Hematopoietic multipotent progenitor cell (in vitro differentiated cells): ENCODE data around the gene MGME1. TPM values are rescaled to one million over a fixed set of nuclear protein-coding genes. Genes with fewer than 3 reads are reported as not detected.
"Not testable (repeated sequence)": the region's sequence is repeated elsewhere in the genome, so short reads cannot be mapped to it uniquely, and the experiment has no call there.

Experiments used
- DNase-seq, 3 donors: peaks; one replicate each; pipeline ENCODE4 v3.0.0-alpha.2; 2011 to 2015; ENCODE audit warnings: low read depth in 2 of 3, low spot score in 2 of 3
- small RNA-seq: library from RNA; depleted of rRNA; stranded (forward); fragments of <200 nt; gene quantifications from one replicate; pipeline ENCODE3, GENCODE V24; 2012
- total RNA-seq: library from RNA; depleted of rRNA; stranded (reverse); fragments of >200 nt; gene quantifications from one replicate; pipeline ENCODE4 v1.2.3, GENCODE V29; 2012

Gene MGME1
- total RNA-seq, 1 donor, result 11.8 TPM

GRCh38 chr20:18012901-18013300 is 44.1 kb downstream of the MGME1 start:
- no peak for DNase-seq

- DNase-seq, result no peak
Measured at GRCh38 chr20:18014411-18014810, 45.6 kb downstream of the MGME1 start.

- no peak for DNase-seq
Measured at GRCh38 chr20:18016772-18017171, 48.0 kb downstream of the MGME1 start.

- no peak for DNase-seq
Measured at GRCh38 chr20:18018100-18018499, 49.3 kb downstream of the MGME1 start.

DNA sequence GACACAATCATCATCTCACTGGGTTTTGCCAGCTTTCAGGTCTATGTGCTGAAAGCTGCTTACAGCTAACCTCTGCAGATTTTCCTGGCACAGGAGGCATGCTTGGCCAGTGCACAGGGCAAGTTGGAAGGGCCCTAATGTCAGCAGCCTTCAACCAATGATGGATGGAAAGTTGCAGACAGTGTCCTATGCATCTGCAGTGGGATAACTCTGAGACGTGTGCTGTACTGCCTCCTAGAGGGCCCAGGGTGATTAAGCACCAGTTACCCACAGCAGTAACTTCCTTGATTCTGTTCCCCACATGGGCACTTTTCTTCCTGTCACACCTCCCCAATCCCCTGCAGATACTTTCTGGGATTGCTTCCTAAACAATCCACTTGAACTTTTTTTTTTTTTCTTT is 50.2 kb downstream of the MGME1 start:
- DNase-seq, result peak in 2 of 3 donors; percentile 14 to 51

DNA sequence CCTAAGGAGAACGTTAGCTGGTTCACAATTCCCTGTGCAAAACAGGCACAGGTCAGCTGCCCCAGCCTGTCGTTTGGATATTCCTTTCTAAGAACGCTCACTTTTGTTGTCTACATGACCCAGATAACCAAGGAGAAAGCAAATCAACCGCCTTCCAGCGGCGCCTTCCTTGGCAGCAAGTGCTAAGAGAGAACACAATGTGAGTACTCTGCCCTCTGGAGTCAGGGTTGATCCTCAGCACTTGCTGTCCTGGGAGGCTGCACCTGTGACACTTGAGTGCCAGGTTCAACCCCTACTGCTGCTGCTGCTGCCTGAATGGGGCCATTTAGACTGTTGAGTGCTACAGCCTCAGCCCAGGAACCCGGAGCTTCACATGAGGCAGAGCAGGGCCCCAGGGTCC is 52.1 kb downstream of the MGME1 start:
- DNase-seq, result no peak

- DNase-seq, result no peak
Measured at GRCh38 chr20:18024606-18025127, 55.8 kb downstream of the MGME1 start.

DNA sequence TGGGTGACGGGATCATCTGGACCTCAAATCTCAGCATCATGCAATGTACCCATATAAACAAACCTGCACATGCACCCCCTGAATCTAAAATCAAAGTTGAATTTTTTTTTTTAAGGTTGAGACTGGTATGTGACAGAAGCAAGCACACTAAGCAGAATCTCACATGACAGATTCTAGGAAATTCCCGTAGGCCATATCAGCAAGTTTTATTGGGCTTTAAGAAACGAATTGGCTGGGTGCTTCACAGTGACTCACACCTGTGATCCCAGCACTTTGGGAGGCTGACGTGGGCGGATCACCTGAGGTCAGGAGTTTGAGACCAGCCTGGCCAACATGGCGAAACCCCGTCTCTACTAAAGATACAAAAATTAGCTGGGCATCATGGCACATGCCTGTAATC is 58.2 kb downstream of the MGME1 start:
- not testable (repeated sequence) for DNase-seq

DNA sequence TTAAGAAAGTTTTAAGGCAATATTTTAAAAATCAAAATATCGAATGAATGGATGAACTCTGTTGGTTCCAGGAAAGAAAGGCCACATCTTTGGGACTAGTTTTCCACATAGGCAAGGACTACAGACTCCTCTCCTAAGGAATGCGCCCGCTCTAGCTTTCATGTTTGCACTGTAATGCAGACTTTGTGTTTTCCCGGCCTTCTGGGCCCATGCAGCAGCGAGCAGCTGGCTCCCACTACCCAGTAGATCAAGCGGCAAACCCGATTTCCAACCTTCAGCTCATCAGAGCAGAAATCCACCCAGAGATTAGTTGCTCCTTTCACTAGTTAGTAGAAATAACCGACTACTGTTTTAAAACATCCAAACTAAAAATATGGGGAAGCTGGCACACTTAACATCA is 61.2 kb downstream of the MGME1 start:
- no peak for DNase-seq

DNA sequence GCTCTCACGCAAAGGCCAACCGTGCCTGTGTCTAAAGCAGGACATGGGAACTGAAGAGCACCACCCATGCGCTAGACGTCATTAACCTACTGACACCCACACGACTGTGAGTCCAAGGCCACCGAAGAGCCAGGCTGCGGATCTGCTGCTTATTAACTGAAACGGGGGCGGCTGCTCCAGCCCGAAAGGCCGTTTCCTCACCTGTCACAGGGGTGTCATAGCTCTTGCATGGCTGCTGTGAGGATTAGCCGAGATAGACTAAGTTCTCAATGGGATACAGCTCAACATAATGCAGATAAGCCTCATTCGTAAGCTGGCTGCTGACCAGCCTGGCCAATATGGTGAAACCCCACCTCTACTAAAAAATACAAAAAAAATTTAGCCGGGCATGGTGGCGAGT is 62.2 kb downstream of the MGME1 start:
- no peak for DNase-seq

DNA sequence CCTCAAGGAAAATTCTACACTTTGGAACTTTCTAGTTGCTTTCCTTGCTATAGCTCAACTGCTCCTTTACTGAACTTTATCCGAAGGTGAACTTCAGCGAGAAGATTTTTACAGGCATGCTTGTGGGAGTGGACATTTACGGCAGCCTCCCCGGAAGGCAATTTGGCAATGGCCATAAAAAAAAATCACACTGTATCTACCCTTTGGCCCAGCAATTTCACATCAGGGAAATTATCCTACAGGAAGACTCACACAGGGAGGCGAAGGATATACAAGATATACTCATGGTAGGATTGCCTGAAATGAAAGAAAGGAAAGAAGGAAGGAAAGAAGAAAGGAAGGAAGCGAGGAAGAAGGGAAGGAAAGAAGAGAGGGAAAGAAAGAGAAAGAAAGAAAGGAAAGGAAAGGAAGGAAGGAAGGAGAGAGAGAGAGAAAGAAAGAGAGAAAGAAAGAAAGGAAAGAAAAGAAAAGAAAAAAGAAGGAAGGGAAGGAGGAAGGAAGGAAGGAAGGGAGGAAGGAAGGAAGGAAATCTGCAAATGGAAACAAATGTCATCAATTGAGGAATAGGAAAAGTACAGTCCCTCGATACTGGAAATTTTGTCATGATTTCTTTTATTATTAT is 63.2 kb downstream of the MGME1 start:
- no peak for DNase-seq

DNA sequence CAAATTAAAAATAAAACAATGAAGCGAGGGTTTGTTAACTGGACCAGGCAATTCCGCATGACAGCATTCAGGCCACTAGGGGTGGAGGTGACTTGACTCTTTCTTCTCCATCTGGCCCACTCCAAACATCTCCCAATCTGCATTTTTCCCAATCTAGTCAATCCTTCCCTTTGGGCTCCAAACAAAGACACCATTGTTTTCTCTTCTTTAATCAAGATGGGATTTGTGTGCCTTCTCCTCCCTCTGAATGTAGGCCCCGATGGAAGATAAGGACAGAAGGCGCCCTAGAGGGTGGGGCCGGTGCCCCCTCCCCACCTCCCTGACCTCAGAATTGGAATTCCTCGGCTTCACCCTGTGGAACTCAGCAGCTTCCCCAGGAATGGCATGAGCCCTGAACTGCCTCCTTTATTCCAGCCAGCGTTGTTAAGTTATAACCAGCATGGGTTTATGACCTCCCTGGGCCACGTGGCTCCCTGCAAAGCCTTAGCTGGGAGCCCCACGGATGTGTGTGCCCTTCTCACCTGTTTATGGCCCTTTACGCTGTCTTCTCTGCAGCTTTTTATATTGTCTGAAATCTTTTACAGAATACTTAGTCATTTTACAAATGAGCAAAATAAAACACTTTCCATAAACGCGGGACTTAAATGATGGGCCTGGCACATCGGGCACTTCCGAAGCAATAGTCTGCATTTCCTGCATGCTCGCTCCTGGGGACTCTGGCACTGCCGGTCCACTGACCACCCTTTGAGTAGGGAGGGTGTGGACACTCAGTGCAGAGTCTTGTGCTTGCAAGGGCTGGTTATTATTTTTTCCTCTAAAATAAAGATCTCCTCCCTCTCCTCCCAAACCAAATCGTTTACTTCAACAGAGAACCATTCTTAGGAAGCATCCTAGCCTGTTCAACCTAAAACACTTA is 64.4 kb downstream of the MGME1 start:
- DNase-seq, result no peak

DNA sequence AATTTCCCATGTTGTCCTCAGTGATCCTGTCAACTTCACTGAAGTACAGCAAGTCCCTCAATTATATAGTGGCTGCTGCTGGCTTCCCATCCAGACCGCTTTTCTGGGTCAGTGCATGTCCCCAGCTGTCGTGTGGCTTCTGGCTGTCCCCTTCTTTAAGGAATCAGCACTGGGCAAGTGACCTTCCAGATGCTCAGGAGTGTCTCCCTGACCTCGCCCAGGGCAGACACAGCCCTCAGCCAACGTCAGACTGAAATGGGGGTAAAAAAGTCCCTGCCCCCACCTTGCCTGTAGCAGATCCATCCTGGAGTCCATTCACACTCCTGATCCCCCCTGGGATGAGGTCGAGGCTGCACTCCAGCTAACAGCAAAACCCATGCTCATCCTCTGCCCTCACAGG is 65.2 kb downstream of the MGME1 start:
- no peak for DNase-seq

DNA sequence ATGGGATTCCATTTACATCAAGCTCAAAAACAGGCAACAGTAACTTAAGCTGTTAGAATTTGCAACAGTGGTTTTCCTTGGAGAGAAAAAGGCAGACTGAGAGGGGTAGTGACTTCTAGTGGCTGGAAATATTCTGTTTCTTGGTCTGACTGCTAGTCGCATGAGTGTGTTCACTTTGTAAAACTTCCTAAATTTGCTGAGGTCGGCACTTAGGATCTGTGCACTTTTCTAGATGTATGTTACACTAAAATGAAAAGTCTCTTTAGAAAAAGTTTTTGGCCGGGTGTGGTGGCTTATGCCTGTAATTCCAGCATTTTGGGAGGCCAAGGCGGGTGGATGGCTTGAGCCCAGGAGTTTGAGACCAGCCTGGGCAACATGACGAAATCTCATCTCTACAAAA is 70.2 kb downstream of the MGME1 start:
- no peak for DNase-seq

Small RNAs within 50 kb of the gene (small RNA-seq; reads per million reads assigned to genes)
- gene SNORD17, result 3,065 reads per million, percentile 99 among the genes with 10 or more reads in this experiment

Other genes starting within 250 kb of the MGME1 start
- gene SNX5, start 224 bp upstream of the MGME1 start, total RNA-seq, result 127 TPM
- not detected for gene OVOL2, start 88.9 kb downstream of the MGME1 start, total RNA-seq
- gene KAT14, start 168.8 kb downstream of the MGME1 start, total RNA-seq, result 8.3 TPM
- gene PET117, start 168.8 kb downstream of the MGME1 start, total RNA-seq, result 3.8 TPM